Mesenchymal stem cell (in vitro differentiated cells and primary cell): Measurements from ENCODE around the gene EMC6.

Source experiments
- DNase-seq: peaks from one replicate; pipeline ENCODE4 v3.0.0-alpha.2; 2013
- H2AFZ ChIP-seq: one replicate; pipeline ENCODE4 v1.6.1; 2013; ENCODE audit warnings: low read depth, mild to moderate bottlenecking, control low read depth, inconsistent platforms, low read length, moderate library complexity
- H2AK5ac ChIP-seq: 2 replicates; pipeline ENCODE4 v1.6.1; 2013; ENCODE audit warnings: low read length, moderate library complexity, mild to moderate bottlenecking, inconsistent platforms; ENCODE audit not compliant: severe bottlenecking
- H2BK120ac ChIP-seq: one replicate; pipeline ENCODE4 v1.6.1; 2013; ENCODE audit warnings: low read depth, mild to moderate bottlenecking, inconsistent platforms, low read length, moderate library complexity
- H2BK12ac ChIP-seq, 2 experiments: one replicate each; pipeline ENCODE4 v1.6.1; 2013; ENCODE audit warnings: inconsistent platforms in 2 of 2, low read length in 2 of 2, mild to moderate bottlenecking in 2 of 2, moderate library complexity in 2 of 2, control low read depth in 1 of 2
- H2BK15ac ChIP-seq: one replicate; pipeline ENCODE4 v1.6.1; 2013; ENCODE audit warnings: mild to moderate bottlenecking, low read depth, inconsistent platforms; ENCODE audit not compliant: poor library complexity, severe bottlenecking
- H2BK5ac ChIP-seq: 2 replicates; pipeline ENCODE4 v1.6.1; 2013; ENCODE audit warnings: low read depth, mild to moderate bottlenecking, low read length, control low read depth, inconsistent platforms; ENCODE audit not compliant: poor library complexity, severe bottlenecking
- H3K14ac ChIP-seq, 2 experiments: one replicate each; pipeline ENCODE4 v1.6.1; 2013; ENCODE audit warnings: inconsistent platforms in 2 of 2, low read length in 2 of 2, control low read depth in 1 of 2, mild to moderate bottlenecking in 1 of 2, moderate library complexity in 1 of 2
- H3K18ac ChIP-seq, 2 experiments: one replicate each; pipeline ENCODE4 v1.6.1; 2013; ENCODE audit warnings: inconsistent platforms in 2 of 2, low read length in 2 of 2, control low read depth in 1 of 2, low read depth in 1 of 2, mild to moderate bottlenecking in 1 of 2
- H3K23ac ChIP-seq, 2 experiments: one replicate each; pipeline ENCODE4 v1.6.1; 2013; ENCODE audit warnings: inconsistent platforms in 2 of 2, low read length in 2 of 2, mild to moderate bottlenecking in 2 of 2, moderate library complexity in 2 of 2, control low read depth in 1 of 2
- H3K27ac ChIP-seq: 2 replicates; pipeline ENCODE4 v1.5.1; 2013; ENCODE audit warnings: mild to moderate bottlenecking, moderate library complexity, low read length, control low read depth, inconsistent platforms; ENCODE audit not compliant: poor library complexity, severe bottlenecking
- H3K27me3 ChIP-seq, 2 experiments: 2 replicates each; pipeline versions ENCODE4 v1.6.1 to v1.7.0; 2013; ENCODE audit warnings: low read length in 2 of 2, mild to moderate bottlenecking in 2 of 2, moderate library complexity in 2 of 2, control low read depth in 1 of 2, inconsistent platforms in 1 of 2; ENCODE audit not compliant: control insufficient read depth in 1 of 2, insufficient read depth in 1 of 2
- H3K36me3 ChIP-seq, 2 experiments: 2 replicates each; pipeline versions ENCODE4 v1.6.1 to v1.7.0; 2013; ENCODE audit warnings: low read length in 2 of 2, control low read depth in 1 of 2, inconsistent platforms in 1 of 2, low read depth in 1 of 2, mild to moderate bottlenecking in 1 of 2; ENCODE audit not compliant: insufficient read depth in 2 of 2, control insufficient read depth in 1 of 2
- H3K4ac ChIP-seq, 2 experiments: one replicate each; pipeline ENCODE4 v1.6.1; 2013; ENCODE audit warnings: inconsistent platforms in 2 of 2, low read length in 2 of 2, mild to moderate bottlenecking in 2 of 2, moderate library complexity in 2 of 2, control low read depth in 1 of 2, low read depth in 1 of 2
- H3K4me1 ChIP-seq: 2 replicates; pipeline ENCODE4 v1.6.1; 2013; ENCODE audit warnings: low read depth, low read length, control low read depth; ENCODE audit not compliant: control insufficient read depth, insufficient read depth
- H3K4me2 ChIP-seq: 2 replicates; pipeline ENCODE4 v1.6.1; 2013; ENCODE audit warnings: low read length, mild to moderate bottlenecking, inconsistent platforms; ENCODE audit not compliant: poor library complexity, severe bottlenecking
- H3K4me3 ChIP-seq, 2 experiments: 2 replicates each; pipeline versions ENCODE4 v1.5.1 to v1.7.0; 2013; ENCODE audit warnings: low read length in 2 of 2, mild to moderate bottlenecking in 2 of 2, control low read depth in 1 of 2, low read depth in 1 of 2; ENCODE audit not compliant: insufficient read depth in 1 of 2
- H3K79me1 ChIP-seq: replicated peaks from 2 replicates; pipeline ENCODE4 v1.6.1; 2013; ENCODE audit warnings: mild to moderate bottlenecking, control low read depth, low read length, inconsistent platforms; ENCODE audit not compliant: poor library complexity, severe bottlenecking
- H3K9ac ChIP-seq: 2 replicates; pipeline ENCODE4 v1.7.0; 2013; ENCODE audit warnings: mild to moderate bottlenecking, low read length, moderate library complexity
- H3K9me3 ChIP-seq: 2 replicates; pipeline ENCODE4 v1.7.0; 2013; ENCODE audit warnings: mild to moderate bottlenecking, low read length; ENCODE audit not compliant: control insufficient read depth
- H4K8ac ChIP-seq: one replicate; pipeline ENCODE4 v1.6.1; 2013; ENCODE audit warnings: inconsistent platforms, mild to moderate bottlenecking, low read length, moderate library complexity
- H4K91ac ChIP-seq: one replicate; pipeline ENCODE4 v1.6.1; 2013; ENCODE audit warnings: mild to moderate bottlenecking, low read length, inconsistent platforms
- WGBS: methylation state at CpG from one replicate; pipeline ENCODE4 v1.1.7; 2013; ENCODE audit warnings: mixed read lengths; 5-methylcytosine and 5-hydroxymethylcytosine counted together

EMC6 gene

GRCh38 chr17:3715296-3715695 is 46.7 kb downstream of the EMC6 start:
- Histone ChIP-seq H3K9ac (no peak overlapping the region), H3K4me3 (no peak overlapping the region), H4K8ac (no peak overlapping the region), H3K27ac (no peak overlapping the region), H2BK12ac (no peak overlapping the region), H2AFZ (no peak overlapping the region), H2BK5ac (no peak overlapping the region), H3K14ac (no peak overlapping the region), H3K4me1 (peaks cover 3% of the 10 kb centered on the region), H3K18ac (no peak overlapping the region), H3K36me3 (peaks cover 43 to 65% of the 10 kb centered on the region in 2 experiments), H2BK120ac (no peak overlapping the region), H3K27me3 (no peaks in the 10 kb centered on the region), H3K4me2 (no peak overlapping the region), H4K91ac (no peak overlapping the region), H2AK5ac (no peak overlapping the region), H3K79me1 (peaks cover 15% of the 10 kb centered on the region), H3K4ac (no peak overlapping the region), H3K23ac (no peak overlapping the region), H2BK15ac (no peak overlapping the region), H3K9me3 (no peaks in the 10 kb centered on the region)
- DNase-seq: no peak
- 98% methylated on average over 4 of the region's 8 CpGs for WGBS

GRCh38 chr17:3718201-3718600 is 49.6 kb downstream of the EMC6 start:
- no peak overlapping the region for H3K4me3 ChIP-seq
- H3K14ac ChIP-seq: no peak overlapping the region
- H3K4me2 ChIP-seq: no peak overlapping the region
- H4K8ac ChIP-seq: no peak overlapping the region
- no peak overlapping the region for H2BK120ac ChIP-seq
- H4K91ac ChIP-seq: no peak overlapping the region
- peaks cover 13% of the 10 kb centered on the region for H3K79me1 ChIP-seq
- H3K18ac ChIP-seq: no peak overlapping the region
- no peak overlapping the region for H2AK5ac ChIP-seq
- H2BK15ac ChIP-seq: no peak overlapping the region
- no peaks in the 10 kb centered on the region for H3K27me3 ChIP-seq
- peaks cover 7% of the 10 kb centered on the region for H3K4me1 ChIP-seq
- H3K27ac ChIP-seq: no peak overlapping the region
- no peak overlapping the region for H2BK12ac ChIP-seq
- no peak overlapping the region for H3K4ac ChIP-seq
- H3K36me3 ChIP-seq: peaks cover 29 to 55% of the 10 kb centered on the region in 2 experiments
- no peak overlapping the region for H2BK5ac ChIP-seq
- no peak overlapping the region for H2AFZ ChIP-seq
- H3K9me3 ChIP-seq: no peaks in the 10 kb centered on the region
- WGBS: 87% methylated on average over 4 of the region's 4 CpGs
- H3K23ac ChIP-seq: no peak overlapping the region
- peak overlapping the region; percentile 15 for H3K9ac ChIP-seq
- DNase-seq: peak; percentile 84

- no peak overlapping the region for H3K4me2 ChIP-seq
- H4K8ac ChIP-seq: no peak overlapping the region
- H3K9me3 ChIP-seq: no peaks in the 10 kb centered on the region
- no peak overlapping the region for H3K18ac ChIP-seq
- no peak overlapping the region for H3K4ac ChIP-seq
- no peak overlapping the region for H2BK5ac ChIP-seq
- no peak for DNase-seq
- H3K9ac ChIP-seq: peak overlapping the region; percentile 58
- H2AFZ ChIP-seq: no peak overlapping the region
- peaks cover 17% of the 10 kb centered on the region for H3K79me1 ChIP-seq
- H2BK120ac ChIP-seq: no peak overlapping the region
- no peak overlapping the region for H4K91ac ChIP-seq
- no peak overlapping the region for H2BK15ac ChIP-seq
- peaks cover 29 to 54% of the 10 kb centered on the region in 2 experiments for H3K36me3 ChIP-seq
- H3K27me3 ChIP-seq: no peaks in the 10 kb centered on the region
- no peak overlapping the region for H3K14ac ChIP-seq
- peak overlapping the region in 1 of 2 experiments; percentile 46 for H3K4me3 ChIP-seq
- no peak overlapping the region for H3K23ac ChIP-seq
- no peak overlapping the region for H2BK12ac ChIP-seq
- peak overlapping the region; percentile 53 for H3K27ac ChIP-seq
- peaks cover 12% of the 10 kb centered on the region for H3K4me1 ChIP-seq
- H2AK5ac ChIP-seq: no peak overlapping the region
Observed at GRCh38 chr17:3719265-3719664, 50.7 kb downstream of the EMC6 start.
